ENCODE results near the gene RAB22A. TPM values are rescaled to one million over a fixed set of nuclear protein-coding genes. Genes with fewer than 3 reads are reported as not detected.

The RAB22A gene
- total RNA-seq = 24.7 and 30.4 TPM in 2 replicates

GRCh38 chr20:58309591-58310290 is at the start of gene RAB22A:
TSS of gene RAB22A (plus strand) at chr20:58309715. CDS start at chr20:58309977, 262 bp downstream.

GRCh38 chr20:58388882-58389323 is 79.4 kb downstream of the RAB22A start, which contains the start of gene VAPB:
TSS of gene VAPB (plus strand) at chr20:58389229. CDS start at chr20:58389460, 231 bp downstream.

Other genes with a start within 250 kb of the RAB22A start
- not detected in 2 replicates for gene ANKRD60, start 81.1 kb upstream of the RAB22A start, total RNA-seq
- 14.4 and 16.9 TPM in 2 replicates for gene VAPB, start 79.5 kb downstream of the RAB22A start, total RNA-seq
- gene APCDD1L, start 205.7 kb downstream of the RAB22A start, total RNA-seq = 0.79 and 1.5 TPM in 2 replicates

Data from placental epithelial cell (primary cell).